Fibroblast of villous mesenchyme (primary cell): ENCODE data around the gene KRT10. TPM values are rescaled to one million over a fixed set of nuclear protein-coding genes. Genes with fewer than 3 reads are reported as not detected.

Experiments used
- DNase-seq: peaks from one replicate; pipeline ENCODE4 v3.0.0-alpha.2; 2010; ENCODE audit warnings: low read depth
- H3K4me3 ChIP-seq: 2 replicates; pipeline ENCODE4 v1.5.1; 2011; ENCODE audit warnings: low read depth, mild to moderate bottlenecking, low read length
- CTCF ChIP-seq: IDR thresholded peaks from 2 replicates; pipeline ENCODE4 v1.5.1; 2012; ENCODE audit warnings: low read depth, mild to moderate bottlenecking, low read length; ENCODE audit not compliant: insufficient read depth
- total RNA-seq: library from RNA; depleted of rRNA; stranded (reverse); fragments of >200 nt; gene quantifications from 2 replicates; pipeline ENCODE4 v1.2.3, GENCODE V29; 2012

The KRT10 gene
- total RNA-seq, 1 donor: 3.0 TPM

GRCh38 chr17:40779181-40779909 is 43.1 kb downstream of the KRT10 start:
- no peak for DNase-seq
- H3K4me3 ChIP-seq: peak overlapping the region; percentile 9
- TF ChIP-seq CTCF: no peak

- DNase-seq: no peak
- TF ChIP-seq CTCF: no peak
- no peak overlapping the region for H3K4me3 ChIP-seq
Measured at GRCh38 chr17:40778461-40778860, 44.0 kb downstream of the KRT10 start.

GRCh38 chr17:40777971-40778370 is 44.4 kb downstream of the KRT10 start:
- no peak for DNase-seq
- no peak overlapping the region for H3K4me3 ChIP-seq
- TF ChIP-seq CTCF: no peak

- DNase-seq: no peak
- TF ChIP-seq CTCF: no peak
- no peak overlapping the region for H3K4me3 ChIP-seq
Measured at GRCh38 chr17:40777459-40777858, 45.0 kb downstream of the KRT10 start.

- no peak for TF ChIP-seq CTCF
- H3K4me3 ChIP-seq: no peak overlapping the region
- no peak for DNase-seq
Measured at GRCh38 chr17:40775945-40776344, 46.5 kb downstream of the KRT10 start.

GRCh38 chr17:40772101-40772500 is 50.3 kb downstream of the KRT10 start, which contains the start of gene KRT26:
KRT26 (minus strand) TSS chr17:40772201; CDS start chr17:40772113, 88 bp downstream.
- no peak within 1 kb of the TSS for H3K4me3 ChIP-seq
- DNase-seq: no peak
- TF ChIP-seq CTCF: no peak

Other genes starting within 250 kb of the KRT10 start
- 81.2 and 108 TPM in 2 replicates for gene SMARCE1, start 174.8 kb downstream of the KRT10 start, total RNA-seq
- gene KRT222, start 157.4 kb downstream of the KRT10 start, total RNA-seq: not detected in 2 replicates
- gene KRT24, start 118.9 kb downstream of the KRT10 start, total RNA-seq: not detected in 2 replicates
- gene KRT25, start 67.3 kb downstream of the KRT10 start, total RNA-seq: not detected in 2 replicates
- not detected in 2 replicates for gene KRT26, start 50.4 kb downstream of the KRT10 start, total RNA-seq
- gene KRT27, start 40.1 kb downstream of the KRT10 start, total RNA-seq: not detected in 2 replicates
- gene KRT28, start 22.7 kb downstream of the KRT10 start, total RNA-seq: not detected in 2 replicates
- not detected in 2 replicates for gene KRT12, start 44.6 kb upstream of the KRT10 start, total RNA-seq
- not detected in 2 replicates for gene KRT20, start 62.6 kb upstream of the KRT10 start, total RNA-seq
- under 0.01 and 1.7 TPM in 2 replicates for gene KRT23, start 115.0 kb upstream of the KRT10 start, total RNA-seq
- not detected in 2 replicates for gene KRT39, start 144.3 kb upstream of the KRT10 start, total RNA-seq
- gene KRT40, start 161.7 kb upstream of the KRT10 start, total RNA-seq: not detected in 2 replicates
- gene KRTAP3-3, start 171.6 kb upstream of the KRT10 start, total RNA-seq: not detected in 2 replicates
- not detected in 2 replicates for gene KRTAP3-2, start 177.3 kb upstream of the KRT10 start, total RNA-seq
- gene KRTAP3-1, start 186.5 kb upstream of the KRT10 start, total RNA-seq: not detected in 2 replicates
- gene KRTAP1-5, start 204.6 kb upstream of the KRT10 start, total RNA-seq: 11.0 and 16.4 TPM in 2 replicates
- not detected in 2 replicates for gene KRTAP1-4, start 207.6 kb upstream of the KRT10 start, total RNA-seq
- gene KRTAP1-3, start 212.3 kb upstream of the KRT10 start, total RNA-seq: not detected in 2 replicates
- gene KRTAP1-1, start 218.8 kb upstream of the KRT10 start, total RNA-seq: not detected in 2 replicates
- not detected in 2 replicates for gene KRTAP2-1, start 224.7 kb upstream of the KRT10 start, total RNA-seq
- gene KRTAP2-2, start 232.6 kb upstream of the KRT10 start, total RNA-seq: not detected in 2 replicates
- gene KRTAP2-3, start 237.5 kb upstream of the KRT10 start, total RNA-seq: 0.32 TPM in 1 of 2 replicates, not detected in the other
- gene KRTAP2-4, start 243.3 kb upstream of the KRT10 start, total RNA-seq: not detected in 2 replicates